H1 (cell line): ENCODE results near the gene PLXNA4. TPM values are rescaled to one million over a fixed set of nuclear protein-coding genes. Genes with fewer than 3 reads are reported as not detected.

Source experiments
- CTCF ChIA-PET: fragments of 300-600 bp; sonication (Branson Sonifier 250); formaldehyde crosslinking; loops from one replicate; lab custom pipeline; 2021; ENCODE audit not compliant: partially characterized antibody; lab: Charles Lee
- POLR2A ChIA-PET: fragments of 300-600 bp; sonication (Branson Sonifier 250); formaldehyde crosslinking; loops from one replicate; lab custom pipeline; 2021; ENCODE audit warnings: inconsistent platforms; ENCODE audit not compliant: partially characterized antibody; lab: Charles Lee
- DNase-seq, 2 experiments: peaks; one replicate each; pipeline versions ENCODE4 v3.0.0 to v3.0.0-alpha.2; 2010 to 2022; ENCODE audit warnings: low spot score in 2 of 2, low read depth in 1 of 2, mixed read lengths in 1 of 2
- FAIRE-seq: peaks from 2 replicates; lab custom pipeline; 2011; peaks lifted over from hg19 to GRCh38; lab: Jason Lieb, UNC
- H2AFZ ChIP-seq: 2 replicates; pipeline ENCODE4 v1.8.1; 2012; ENCODE audit warnings: low read length, inconsistent platforms
- H2AK5ac ChIP-seq: 2 replicates; pipeline ENCODE4 v1.6.1; 2013; ENCODE audit warnings: low read depth, low read length
- H2BK120ac ChIP-seq: replicated peaks from 2 replicates; pipeline ENCODE3; 2013; ENCODE audit warnings: low read depth, low read length, inconsistent platforms
- H2BK12ac ChIP-seq: 2 replicates; pipeline ENCODE4 v1.6.1; 2013; ENCODE audit warnings: low read depth, low read length
- H2BK15ac ChIP-seq: 2 replicates; pipeline ENCODE4 v1.6.1; 2013; ENCODE audit warnings: low read length
- H2BK20ac ChIP-seq: 2 replicates; pipeline ENCODE4 v1.6.1; 2013; ENCODE audit warnings: low read length
- H2BK5ac ChIP-seq: 2 replicates; pipeline ENCODE4 v1.6.1; 2013; ENCODE audit warnings: low read depth, low read length
- H3K14ac ChIP-seq: 2 replicates; pipeline ENCODE4 v1.6.1; 2013; ENCODE audit warnings: inconsistent platforms; ENCODE audit not compliant: insufficient read length
- H3K18ac ChIP-seq: 2 replicates; pipeline ENCODE4 v1.6.1; 2013; ENCODE audit warnings: low read length; ENCODE audit errors: extremely low read depth
- H3K23ac ChIP-seq: 2 replicates; pipeline ENCODE4 v1.6.1; 2013; ENCODE audit warnings: inconsistent platforms; ENCODE audit not compliant: insufficient read length
- H3K23me2 ChIP-seq: 2 replicates; pipeline ENCODE4 v1.6.1; 2013; ENCODE audit warnings: low read depth, low read length
- H3K27ac ChIP-seq: 2 replicates; pipeline ENCODE4 v1.6.1; 2011; ENCODE audit warnings: low read depth, low read length, inconsistent platforms
- H3K27me3 ChIP-seq, 4 experiments: replicated peaks in 1 of 4; 1 replicate in 1 of 4; 2 replicates in 3 of 4; pipeline versions ENCODE4 v1.6.1 to v1.8.1; 2011 to 2013; ENCODE audit warnings: low read length in 3 of 4, mild to moderate bottlenecking in 3 of 4, inconsistent platforms in 2 of 4, mixed read lengths in 2 of 4, moderate library complexity in 1 of 4; ENCODE audit not compliant: control insufficient read depth in 3 of 4, insufficient read depth in 3 of 4; ENCODE audit errors: extremely low read depth in 1 of 4
- H3K36me3 ChIP-seq, 4 experiments: 2 replicates each; pipeline versions ENCODE4 v1.6.1 to v1.8.1; 2011 to 2013; ENCODE audit warnings: mild to moderate bottlenecking in 4 of 4, low read length in 3 of 4, moderate library complexity in 2 of 4, control low read depth in 1 of 4, inconsistent platforms in 1 of 4; ENCODE audit not compliant: insufficient read depth in 4 of 4, control insufficient read depth in 2 of 4
- H3K4ac ChIP-seq: replicated peaks from 2 replicates; pipeline ENCODE3; 2013; ENCODE audit warnings: low read length, low read depth, mixed read lengths, inconsistent platforms; ENCODE audit not compliant: insufficient read length
- H3K4me1 ChIP-seq, 4 experiments: replicated peaks in 1 of 4; 1 replicate in 1 of 4; 2 replicates in 3 of 4; pipeline versions ENCODE4 v1.6.1 to v1.8.1; 2011 to 2013; ENCODE audit warnings: low read length in 3 of 4, inconsistent platforms in 2 of 4, mixed read lengths in 1 of 4; ENCODE audit not compliant: insufficient read depth in 4 of 4, control insufficient read depth in 3 of 4
- H3K4me2 ChIP-seq, 2 experiments: 2 replicates each; pipeline versions ENCODE4 v1.6.1 to v1.8.1; 2011 to 2013; ENCODE audit warnings: low read depth in 2 of 2, low read length in 2 of 2, control low read depth in 1 of 2, inconsistent platforms in 1 of 2, mild to moderate bottlenecking in 1 of 2; ENCODE audit not compliant: insufficient read depth in 1 of 2
- H3K4me3 ChIP-seq, 4 experiments: fragments of 200-600, 300-600 bp in 1 of 4; sonication (generic), shearing (Covaris generic), sonication (Bioruptor Twin) in 1 of 4; 2 replicates each; pipeline versions ENCODE4 v1.5.1 to v1.8.1; 2011 to 2016; ENCODE audit warnings: low read length in 4 of 4, low read depth in 3 of 4, control low read depth in 2 of 4, inconsistent platforms in 2 of 4, mild to moderate bottlenecking in 2 of 4, mixed read lengths in 1 of 4, moderate library complexity in 1 of 4; ENCODE audit not compliant: insufficient read depth in 2 of 4; ENCODE audit errors: extremely low read depth in 1 of 4
- H3K56ac ChIP-seq: replicated peaks from 2 replicates; pipeline ENCODE3; 2013; ENCODE audit warnings: low read depth, mild to moderate bottlenecking, mixed read lengths, low read length, inconsistent platforms; ENCODE audit not compliant: insufficient read length
- H3K79me1 ChIP-seq: 2 replicates; pipeline ENCODE4 v1.6.1; 2013; ENCODE audit warnings: low read depth, low read length, control low read depth
- H3K79me2 ChIP-seq, 2 experiments: 2 replicates each; pipeline versions ENCODE4 v1.6.1 to v1.8.1; 2012 to 2013; ENCODE audit warnings: low read length in 2 of 2, mild to moderate bottlenecking in 2 of 2, inconsistent platforms in 1 of 2; ENCODE audit not compliant: insufficient read depth in 2 of 2, control insufficient read depth in 1 of 2
- H3K9ac ChIP-seq, 4 experiments: replicated peaks in 1 of 4; 1 replicate in 1 of 4; 2 replicates in 3 of 4; pipeline versions ENCODE4 v1.6.1 to v1.8.1; 2011 to 2013; ENCODE audit warnings: low read depth in 3 of 4, low read length in 3 of 4, control low read depth in 2 of 4, mild to moderate bottlenecking in 2 of 4, moderate library complexity in 2 of 4, inconsistent platforms in 1 of 4; ENCODE audit errors: extremely low read depth in 1 of 4
- H3K9me3 ChIP-seq, 2 experiments: 2 replicates each; pipeline versions ENCODE4 v1.6.1 to v1.8.1; 2012 to 2013; ENCODE audit warnings: mild to moderate bottlenecking in 2 of 2, moderate library complexity in 2 of 2, control low read depth in 1 of 2, inconsistent platforms in 1 of 2, low read depth in 1 of 2, low read length in 1 of 2, mixed read lengths in 1 of 2; ENCODE audit not compliant: insufficient read depth in 2 of 2
- H4K20me1 ChIP-seq, 2 experiments: replicated peaks in 1 of 2; 2 replicates each; pipeline versions ENCODE3 to v1.8.1; 2011 to 2013; ENCODE audit warnings: inconsistent platforms in 2 of 2, low read length in 2 of 2, mild to moderate bottlenecking in 1 of 2; ENCODE audit not compliant: insufficient read depth in 2 of 2, control insufficient read depth in 1 of 2
- H4K5ac ChIP-seq: 2 replicates; pipeline ENCODE4 v1.6.1; 2013; ENCODE audit warnings: low read length, low read depth, mixed read lengths, inconsistent platforms; ENCODE audit not compliant: insufficient read length
- H4K8ac ChIP-seq: 2 replicates; pipeline ENCODE4 v1.8.0; 2013; ENCODE audit warnings: mild to moderate bottlenecking, moderate library complexity, low read length, inconsistent platforms; ENCODE audit not compliant: insufficient read depth; ENCODE audit errors: extremely low read depth
- H4K91ac ChIP-seq: replicated peaks from 2 replicates; pipeline ENCODE3; 2013; ENCODE audit warnings: low read length, mixed read lengths, inconsistent platforms; ENCODE audit not compliant: insufficient read length
- BCL11A ChIP-seq, 2 experiments: IDR thresholded peaks; one replicate each; pipeline ENCODE4 v1.6.1; 2011; ENCODE audit warnings: low read depth in 2 of 2, low read length in 2 of 2, mild to moderate bottlenecking in 2 of 2
- CHD2 ChIP-seq: IDR thresholded peaks from 2 replicates; pipeline ENCODE4 v1.6.1; 2012; ENCODE audit warnings: low read length, improper control_type of control experiment
- MAFK ChIP-seq: IDR thresholded peaks from 2 replicates; pipeline ENCODE4 v1.6.1; 2012; ENCODE audit warnings: low read depth, mild to moderate bottlenecking, improper control_type of control experiment, low read length
- RFX5 ChIP-seq: IDR thresholded peaks from 2 replicates; pipeline ENCODE4 v1.6.1; 2011; ENCODE audit warnings: low read depth, low read length, improper control_type of control experiment, borderline replicate concordance
- TEAD4 ChIP-seq: IDR thresholded peaks from 2 replicates; pipeline ENCODE4 v1.6.1; 2012; ENCODE audit warnings: low read depth, low read length, inconsistent platforms, mixed read lengths
- WGBS, 2 experiments: shearing (Covaris generic) in 1 of 2; methylation state at CpG; one replicate each; pipeline versions ENCODE4 v1.1.6 to v1.1.7; 2013 to 2015; ENCODE audit warnings: low lambda C conversion rate in 2 of 2, mixed read lengths in 2 of 2, inconsistent platforms in 1 of 2, low coverage in 1 of 2, missing lambda C conversion rate in 1 of 2; ENCODE audit not compliant: insufficient replicate concordance in 2 of 2, insufficient coverage in 1 of 2, insufficient read length in 1 of 2; ENCODE audit errors: extremely low coverage in 1 of 2, missing lambda C conversion rate in 1 of 2; 5-methylcytosine and 5-hydroxymethylcytosine counted together
- polyA plus RNA-seq, 7 experiments: library from polyadenylated mRNA; depleted of rRNA in 3 of 7; stranded (reverse) in 5 of 7; unstranded in 2 of 7; fragments of >200 nt in 5 of 7; fragments of 200-250 nt in 2 of 7; gene quantifications; 1 replicate in 5 of 7; 2 replicates in 1 of 7; 4 replicates in 1 of 7; pipeline versions ENCODE4 v1.2.1 to v1.2.3, GENCODE V29; 2011 to 2013; ENCODE audit warnings: missing spikeins in 2 of 7, mixed read lengths in 2 of 7
- total RNA-seq: library from RNA; stranded (reverse); fragmentation: NEBNext Ultra II Directional; extraction: Animal tissue kit (Norgen Biotek cat#: 25700); gene quantifications from 2 replicates; pipeline ENCODE4 v1.2.1, GENCODE V29; 2021

The PLXNA4 gene
- total and polyA plus RNA-seq, 2 of the 8 experiments (the other 6 are each of a cell fraction or from before 2014, with no cell fraction given) = 0.76 to 0.79 TPM

DNA sequence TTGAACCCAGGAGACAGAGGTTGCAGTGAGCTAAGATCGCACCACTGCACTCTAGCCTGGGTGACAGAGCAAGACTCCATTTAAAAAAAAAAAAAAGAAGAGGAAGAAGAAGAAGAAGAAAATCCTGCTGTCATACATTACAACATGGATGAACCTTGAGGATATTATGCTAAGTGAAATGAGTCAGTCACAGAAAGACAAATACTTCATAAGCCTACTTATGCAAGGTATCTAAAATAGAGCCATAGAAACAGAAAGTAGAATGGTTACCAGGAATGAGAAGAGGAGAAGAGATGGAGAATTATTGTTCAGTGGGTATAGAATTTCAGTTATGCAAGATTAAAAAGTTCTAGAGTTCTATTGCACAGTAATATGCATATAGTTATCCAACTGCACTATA, 466.5 kb downstream of the PLXNA4 start:
- Histone ChIP-seq H4K5ac (no peak overlapping the region), H3K56ac (no peak overlapping the region), H3K23me2 (no peaks in the 10 kb centered on the region), H3K9me3 (no peaks in the 10 kb centered on the region), H3K27ac (no peak overlapping the region), H2AFZ (no peak overlapping the region), H3K9ac (no peak overlapping the region), H3K4me2 (no peak overlapping the region), H4K91ac (no peak overlapping the region), H4K8ac (no peak overlapping the region), H2AK5ac (no peak overlapping the region), H2BK5ac (no peak overlapping the region), H3K36me3 (no peaks in the 10 kb centered on the region), H2BK12ac (no peak overlapping the region), H4K20me1 (no peaks in the 10 kb centered on the region), H3K79me2 (no peaks in the 10 kb centered on the region), H3K18ac (no peak overlapping the region), H3K4ac (no peak overlapping the region), H3K4me3 (no peak overlapping the region), H3K14ac (no peak overlapping the region), H2BK15ac (no peak overlapping the region), H3K27me3 (no peaks in the 10 kb centered on the region), H2BK120ac (no peak overlapping the region), H3K79me1 (no peaks in the 10 kb centered on the region), H2BK20ac (no peak overlapping the region), H3K23ac (no peak overlapping the region), H3K4me1 (peaks cover 4 to 8% (median 6%) of the 10 kb centered on the region in 4 experiments; a peak in 6 of 7 replicates)
- WGBS, 2 experiments = 90% methylated on average over 1 of the region's 1 CpG; no CpG with 5 or more reads in 1 of the 2 experiments
- FAIRE-seq (no peak), DNase-seq (no peak)
- ChIA-PET POLR2A (no interaction called here), CTCF (no interaction called here)
- TF ChIP-seq TEAD4 = no peak
- TF ChIP-seq MAFK = no peak
- no peak for TF ChIP-seq RFX5
- no peak for TF ChIP-seq BCL11A (IDR thresholded peaks at IDR 0.05; ENCODE audit: low read depth in 2 of 2, low read length in 2 of 2)
- TF ChIP-seq CHD2 = no peak
